HL-60 (cell line): ENCODE measurements around the gene AMPD2.

Experiments
- GABPA ChIP-seq: IDR thresholded peaks from 2 replicates; pipeline ENCODE4 v1.6.1; 2012; ENCODE audit warnings: low read depth
- POLR2AphosphoS5 ChIP-seq: IDR thresholded peaks from 2 replicates; pipeline ENCODE4 v1.6.1; 2012; ENCODE audit warnings: low read depth
- SPI1 ChIP-seq: IDR thresholded peaks from 2 replicates; pipeline ENCODE4 v1.6.1; 2012; ENCODE audit warnings: low read depth, mild to moderate bottlenecking, borderline replicate concordance
- TF ChIP-seq, protein P1 (sequence below): IDR thresholded peaks from one replicate; pipeline ENCODE4 v1.5.1; 2011; ENCODE audit warnings: low read length, control low read depth, inconsistent platforms; ENCODE audit not compliant: insufficient read depth
- TF ChIP-seq, protein P2 (sequence below): IDR thresholded peaks from 2 replicates; pipeline ENCODE4 v1.6.1; 2012; ENCODE audit warnings: low read depth; ENCODE audit not compliant: insufficient replicate concordance

DNA sequence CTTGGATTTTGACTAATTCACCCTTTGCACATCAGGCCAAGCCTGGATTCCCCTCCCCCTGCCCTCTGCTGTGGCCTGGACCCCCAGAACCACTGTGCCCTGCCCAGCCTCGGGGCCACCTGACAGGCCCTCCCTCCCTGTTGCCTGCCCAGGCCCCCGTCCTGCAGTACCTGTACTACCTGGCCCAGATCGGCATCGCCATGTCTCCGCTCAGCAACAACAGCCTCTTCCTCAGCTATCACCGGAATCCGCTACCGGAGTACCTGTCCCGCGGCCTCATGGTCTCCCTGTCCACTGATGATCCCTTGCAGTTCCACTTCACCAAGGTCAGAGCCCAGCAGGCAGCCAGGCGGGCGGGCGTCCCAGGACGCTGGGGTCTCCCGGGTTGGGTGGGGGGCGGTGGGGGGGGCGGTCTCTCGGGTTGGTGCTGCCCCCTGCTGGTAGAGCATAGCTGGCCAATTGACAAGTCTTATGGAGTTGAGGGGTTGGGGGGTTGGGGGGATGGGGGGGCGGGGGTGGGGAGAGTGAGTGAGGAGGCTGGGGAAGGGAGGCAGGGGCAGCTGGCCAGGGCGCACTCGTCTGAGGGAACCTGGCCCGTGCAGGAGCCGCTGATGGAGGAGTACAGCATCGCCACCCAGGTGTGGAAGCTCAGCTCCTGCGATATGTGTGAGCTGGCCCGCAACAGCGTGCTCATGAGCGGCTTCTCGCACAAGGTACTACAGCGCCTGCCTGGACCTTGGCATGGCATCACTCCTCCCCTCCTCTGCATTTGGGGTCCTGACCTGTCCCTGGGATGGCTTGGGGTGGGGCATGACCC lies 10.7 kb downstream of the AMPD2 start:
- TF ChIP-seq, protein P1, sequence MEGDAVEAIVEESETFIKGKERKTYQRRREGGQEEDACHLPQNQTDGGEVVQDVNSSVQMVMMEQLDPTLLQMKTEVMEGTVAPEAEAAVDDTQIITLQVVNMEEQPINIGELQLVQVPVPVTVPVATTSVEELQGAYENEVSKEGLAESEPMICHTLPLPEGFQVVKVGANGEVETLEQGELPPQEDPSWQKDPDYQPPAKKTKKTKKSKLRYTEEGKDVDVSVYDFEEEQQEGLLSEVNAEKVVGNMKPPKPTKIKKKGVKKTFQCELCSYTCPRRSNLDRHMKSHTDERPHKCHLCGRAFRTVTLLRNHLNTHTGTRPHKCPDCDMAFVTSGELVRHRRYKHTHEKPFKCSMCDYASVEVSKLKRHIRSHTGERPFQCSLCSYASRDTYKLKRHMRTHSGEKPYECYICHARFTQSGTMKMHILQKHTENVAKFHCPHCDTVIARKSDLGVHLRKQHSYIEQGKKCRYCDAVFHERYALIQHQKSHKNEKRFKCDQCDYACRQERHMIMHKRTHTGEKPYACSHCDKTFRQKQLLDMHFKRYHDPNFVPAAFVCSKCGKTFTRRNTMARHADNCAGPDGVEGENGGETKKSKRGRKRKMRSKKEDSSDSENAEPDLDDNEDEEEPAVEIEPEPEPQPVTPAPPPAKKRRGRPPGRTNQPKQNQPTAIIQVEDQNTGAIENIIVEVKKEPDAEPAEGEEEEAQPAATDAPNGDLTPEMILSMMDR: no peak
- TF ChIP-seq GABPA (no peak), POLR2AphosphoS5 (no peak), SPI1 (no peak)
- TF ChIP-seq, protein P2, sequence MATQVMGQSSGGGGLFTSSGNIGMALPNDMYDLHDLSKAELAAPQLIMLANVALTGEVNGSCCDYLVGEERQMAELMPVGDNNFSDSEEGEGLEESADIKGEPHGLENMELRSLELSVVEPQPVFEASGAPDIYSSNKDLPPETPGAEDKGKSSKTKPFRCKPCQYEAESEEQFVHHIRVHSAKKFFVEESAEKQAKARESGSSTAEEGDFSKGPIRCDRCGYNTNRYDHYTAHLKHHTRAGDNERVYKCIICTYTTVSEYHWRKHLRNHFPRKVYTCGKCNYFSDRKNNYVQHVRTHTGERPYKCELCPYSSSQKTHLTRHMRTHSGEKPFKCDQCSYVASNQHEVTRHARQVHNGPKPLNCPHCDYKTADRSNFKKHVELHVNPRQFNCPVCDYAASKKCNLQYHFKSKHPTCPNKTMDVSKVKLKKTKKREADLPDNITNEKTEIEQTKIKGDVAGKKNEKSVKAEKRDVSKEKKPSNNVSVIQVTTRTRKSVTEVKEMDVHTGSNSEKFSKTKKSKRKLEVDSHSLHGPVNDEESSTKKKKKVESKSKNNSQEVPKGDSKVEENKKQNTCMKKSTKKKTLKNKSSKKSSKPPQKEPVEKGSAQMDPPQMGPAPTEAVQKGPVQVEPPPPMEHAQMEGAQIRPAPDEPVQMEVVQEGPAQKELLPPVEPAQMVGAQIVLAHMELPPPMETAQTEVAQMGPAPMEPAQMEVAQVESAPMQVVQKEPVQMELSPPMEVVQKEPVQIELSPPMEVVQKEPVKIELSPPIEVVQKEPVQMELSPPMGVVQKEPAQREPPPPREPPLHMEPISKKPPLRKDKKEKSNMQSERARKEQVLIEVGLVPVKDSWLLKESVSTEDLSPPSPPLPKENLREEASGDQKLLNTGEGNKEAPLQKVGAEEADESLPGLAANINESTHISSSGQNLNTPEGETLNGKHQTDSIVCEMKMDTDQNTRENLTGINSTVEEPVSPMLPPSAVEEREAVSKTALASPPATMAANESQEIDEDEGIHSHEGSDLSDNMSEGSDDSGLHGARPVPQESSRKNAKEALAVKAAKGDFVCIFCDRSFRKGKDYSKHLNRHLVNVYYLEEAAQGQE: no peak
